DOHH2 (cell line): ENCODE measurements around the gene TERB1.

Experiments used
- H3F3A ChIP-seq: fragments of 200-600 bp; sonication (generic), shearing (Covaris generic); 2 replicates; pipeline ENCODE4 v1.6.0; 2016; ENCODE audit warnings: antibody characterized with exemption, mild to moderate bottlenecking; ENCODE audit not compliant: control insufficient read depth, insufficient read depth
- H3K27ac ChIP-seq: fragments of 200-600 bp; sonication (generic); 2 replicates; pipeline ENCODE4 v1.5.1; 2014; ENCODE audit warnings: low read depth, mild to moderate bottlenecking, low read length, moderate library complexity
- H3K27me3 ChIP-seq: fragments of 200-600 bp; sonication (generic); 2 replicates; pipeline ENCODE4 v1.6.1; 2014; ENCODE audit warnings: mild to moderate bottlenecking, low read length, mixed read lengths; ENCODE audit not compliant: control insufficient read depth
- H3K36me3 ChIP-seq: fragments of 200-600 bp; sonication (generic); 2 replicates; pipeline ENCODE4 v1.6.1; 2014; ENCODE audit warnings: mild to moderate bottlenecking, low read length, moderate library complexity, mixed read lengths; ENCODE audit not compliant: control insufficient read depth
- H3K4me1 ChIP-seq: fragments of 200-600 bp; sonication (generic); 2 replicates; pipeline ENCODE4 v1.6.1; 2014; ENCODE audit warnings: mild to moderate bottlenecking, low read length, mixed read lengths; ENCODE audit not compliant: control insufficient read depth
- H3K4me2 ChIP-seq: fragments of 200-600 bp; sonication (generic); 2 replicates; pipeline ENCODE4 v1.6.0; 2014; ENCODE audit warnings: mild to moderate bottlenecking, low read length, moderate library complexity
- H3K4me3 ChIP-seq: fragments of 200-600 bp; sonication (generic); 2 replicates; pipeline ENCODE4 v1.5.1; 2014; ENCODE audit warnings: mild to moderate bottlenecking, low read length, mixed read lengths
- H3K79me2 ChIP-seq: fragments of 200-600 bp; sonication (generic); 2 replicates; pipeline ENCODE4 v1.6.1; 2014; ENCODE audit warnings: mild to moderate bottlenecking, low read length, mixed read lengths; ENCODE audit not compliant: control insufficient read depth
- H3K9me2 ChIP-seq: fragments of 200-600 bp; sonication (generic); replicated peaks from 2 replicates; pipeline ENCODE4 v1.6.1; 2014; ENCODE audit warnings: mild to moderate bottlenecking, low read length, mixed read lengths; ENCODE audit not compliant: control insufficient read depth
- H3K9me3 ChIP-seq: fragments of 200-600 bp; sonication (generic); 2 replicates; pipeline ENCODE4 v1.6.1; 2014; ENCODE audit warnings: antibody characterized with exemption, low read length, mixed read lengths; ENCODE audit not compliant: control insufficient read depth, insufficient read depth
- H4K20me1 ChIP-seq: fragments of 200-600 bp; sonication (generic); 2 replicates; pipeline ENCODE4 v1.6.0; 2014; ENCODE audit warnings: low read depth, mild to moderate bottlenecking, antibody characterized with exemption, low read length, moderate library complexity; ENCODE audit not compliant: control insufficient read depth, insufficient read depth
- CTCF ChIP-seq: fragments of 200-600 bp; sonication (generic); IDR thresholded peaks from one replicate; pipeline ENCODE4 v1.5.1; 2014; ENCODE audit warnings: antibody characterized with exemption, mild to moderate bottlenecking, low read depth, low read length; ENCODE audit not compliant: poor library complexity, severe bottlenecking
- EZH2phosphoT487 ChIP-seq: fragments of 200-600 bp; sonication (generic); IDR thresholded peaks from 2 replicates; pipeline ENCODE4 v1.6.1; 2017; ENCODE audit warnings: borderline replicate concordance, mild to moderate bottlenecking, antibody characterized with exemption, low read length, moderate library complexity, mixed read lengths

TERB1 gene

GRCh38 chr16:66787427-66787826 lies 14.0 kb downstream of the TERB1 start:
- H3F3A ChIP-seq, result no peaks in the 10 kb centered on the region
- H3K36me3 ChIP-seq, result no peaks in the 10 kb centered on the region

GRCh38 chr16:66786551-66786950 lies 14.8 kb downstream of the TERB1 start:
- no peaks in the 10 kb centered on the region for H3K36me3 ChIP-seq
- H3K27ac ChIP-seq, result no peak overlapping the region
- H3K4me2 ChIP-seq, result no peak overlapping the region
- no peaks in the 10 kb centered on the region for H3K4me1 ChIP-seq
- TF ChIP-seq EZH2phosphoT487 (no peak), CTCF (no peak)
- no peak overlapping the region for H3K4me3 ChIP-seq
- H3K9me2 ChIP-seq, result no peaks in the 10 kb centered on the region
- no peaks in the 10 kb centered on the region for H3F3A ChIP-seq
- no peaks in the 10 kb centered on the region for H3K9me3 ChIP-seq
- peaks cover 4% of the 10 kb centered on the region; the same call in 1 of the 2 replicates for H3K27me3 ChIP-seq
- H4K20me1 ChIP-seq, result no peaks in the 10 kb centered on the region
- H3K79me2 ChIP-seq, result no peaks in the 10 kb centered on the region

More at GRCh38 chr16:66787427-66787826, 14.0 kb downstream of the TERB1 start:
- Histone ChIP-seq H3K4me3 (no peak overlapping the region), H3K4me1 (no peaks in the 10 kb centered on the region), H3K27me3 (peaks cover 6% of the 10 kb centered on the region), H3K4me2 (no peak overlapping the region), H3K9me3 (no peaks in the 10 kb centered on the region), H3K27ac (no peak overlapping the region), H4K20me1 (no peaks in the 10 kb centered on the region), H3K79me2 (no peaks in the 10 kb centered on the region), H3K9me2 (no peaks in the 10 kb centered on the region)
- no peak for TF ChIP-seq EZH2phosphoT487
- no peak for TF ChIP-seq CTCF

GRCh38 chr16:66776457-66776856 lies 24.9 kb downstream of the TERB1 start:
- H4K20me1 ChIP-seq, result no peaks in the 10 kb centered on the region

More at GRCh38 chr16:66776457-66776856, 24.9 kb downstream of the TERB1 start:
- H3K27ac ChIP-seq, result no peak overlapping the region
- peaks cover 3% of the 10 kb centered on the region; the same call in 1 of the 2 replicates for H3F3A ChIP-seq
- no peaks in the 10 kb centered on the region for H3K4me1 ChIP-seq
- H3K27me3 ChIP-seq, result no peaks in the 10 kb centered on the region
- H3K9me3 ChIP-seq, result no peaks in the 10 kb centered on the region
- no peaks in the 10 kb centered on the region for H3K36me3 ChIP-seq
- no peaks in the 10 kb centered on the region for H3K9me2 ChIP-seq
- no peak overlapping the region for H3K4me2 ChIP-seq
- no peak overlapping the region for H3K4me3 ChIP-seq
- no peak for TF ChIP-seq CTCF
- no peak for TF ChIP-seq EZH2phosphoT487
- H3K79me2 ChIP-seq, result no peaks in the 10 kb centered on the region
